Inferior parietal cortex (tissue), 1 donor: ENCODE measurements around the gene SAMD1.

Experiments
- DNase-seq: peaks from one replicate; pipeline ENCODE4 v3.0.0-alpha.2; 2016; ENCODE audit errors: extremely low spot score

SAMD1 gene

GRCh38 chr19:14089662-14090508, 666 bp downstream of the SAMD1 start:
- DNase-seq = no peak

DNA sequence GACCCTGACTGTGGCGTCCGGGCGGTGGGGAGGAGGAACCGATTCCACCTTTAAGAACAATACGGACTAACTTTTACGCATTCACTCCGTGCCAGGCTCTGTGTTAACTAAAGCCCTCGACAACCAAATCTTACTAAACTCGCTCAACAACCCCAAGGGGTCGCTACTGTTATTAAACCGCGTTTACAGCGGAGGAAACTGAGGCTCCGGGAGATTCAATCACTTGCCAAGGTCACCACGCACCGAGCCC, 1.2 kb downstream of the SAMD1 start:
- no peak for DNase-seq

DNA sequence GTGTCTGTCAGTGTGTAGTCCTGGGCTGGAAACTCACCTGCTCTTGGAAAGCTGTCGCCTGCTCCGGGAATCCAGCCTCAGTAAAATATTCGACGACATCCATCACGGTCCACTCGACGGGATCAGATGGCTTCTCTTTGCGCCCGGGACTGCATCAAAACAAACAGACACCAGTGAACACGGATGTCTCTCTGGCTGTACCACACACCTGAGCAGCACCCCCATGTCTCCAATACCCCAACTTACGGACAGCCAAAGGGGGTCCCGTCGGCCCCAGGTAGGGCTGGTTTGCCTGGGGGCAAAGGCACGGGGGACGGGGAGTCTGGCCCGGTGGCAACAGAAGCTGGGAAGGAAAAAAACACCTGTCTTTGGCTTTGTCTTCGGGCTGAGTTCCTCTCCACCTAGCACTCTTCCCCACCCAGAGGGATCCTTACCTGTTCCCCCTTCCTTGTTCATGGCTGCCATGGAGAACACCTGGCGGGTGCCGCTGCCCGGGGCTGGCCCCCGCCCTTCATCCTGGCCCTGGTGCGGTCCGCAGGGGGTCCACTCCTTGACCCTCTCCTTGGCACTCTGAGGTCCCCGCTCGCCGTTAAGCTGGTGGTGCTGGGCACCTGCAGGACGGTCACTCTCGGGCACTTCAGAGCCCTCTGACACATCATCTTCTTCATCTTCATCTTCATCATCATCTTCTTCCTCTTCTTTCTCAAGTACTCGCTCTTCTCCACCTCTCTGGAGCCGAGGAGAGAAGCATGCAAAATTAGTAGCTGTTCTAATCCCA, 1.7 kb downstream of the SAMD1 start:
- no peak for DNase-seq

- DNase-seq = no peak
These were observed 4.5 kb downstream of the SAMD1 start for GRCh38 chr19:14086098-14086497.

DNA sequence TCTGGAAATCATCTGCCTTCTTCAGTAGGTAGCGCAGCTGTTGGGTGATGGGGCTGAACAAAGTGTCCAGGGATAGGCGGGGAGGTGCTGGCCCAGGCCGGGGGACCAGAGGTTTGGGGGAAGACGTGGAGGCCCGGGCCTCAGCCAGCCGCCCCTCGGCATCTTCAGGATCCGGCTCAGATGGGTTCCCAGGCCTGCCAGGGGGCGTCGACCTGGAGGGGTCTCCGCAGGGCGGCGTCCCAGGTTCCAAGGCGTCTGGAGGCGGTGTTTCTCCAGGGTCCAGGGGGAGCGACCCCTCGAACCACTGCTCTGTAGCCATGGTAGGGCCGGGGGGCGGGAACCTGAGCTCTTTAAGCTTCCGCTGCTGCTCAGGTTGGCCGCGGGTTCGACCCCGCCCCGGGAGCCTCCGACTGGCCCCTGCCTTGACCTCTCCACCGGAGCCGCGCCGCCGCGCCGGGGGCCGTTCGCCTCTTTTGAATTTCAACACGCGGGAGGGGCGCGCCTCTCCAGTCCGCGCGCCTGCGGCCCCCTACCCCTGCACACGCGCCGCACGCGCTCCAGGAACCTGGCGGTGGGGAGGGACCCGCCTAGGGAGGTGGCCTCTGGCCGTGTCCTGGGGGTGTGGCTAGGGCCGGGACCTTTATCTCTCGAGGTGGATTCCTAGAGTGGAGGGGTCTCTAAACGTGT, 5.1 kb downstream of the SAMD1 start, which contains the start of gene C19orf67:
C19orf67 (minus strand) TSS at position 475 of the 687 bp plus-strand sequence; CDS start at position 319, 156 bp downstream.
- DNase-seq = no peak

DNA sequence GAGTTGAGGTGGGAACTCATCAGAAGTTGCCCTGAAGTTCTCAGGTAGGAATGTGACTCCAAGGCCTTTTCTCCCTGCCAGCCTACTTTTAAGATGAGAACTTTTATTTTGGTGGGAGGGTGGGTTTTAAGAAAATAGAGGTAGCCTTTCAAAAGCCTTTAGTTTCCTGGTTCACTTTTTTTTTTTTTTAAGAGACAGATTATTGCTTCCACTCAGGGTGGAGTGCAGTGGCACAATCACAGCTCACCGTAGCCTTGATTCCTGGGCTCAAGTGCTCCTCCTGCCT, 7.9 kb downstream of the SAMD1 start:
- DNase-seq = no peak

DNA sequence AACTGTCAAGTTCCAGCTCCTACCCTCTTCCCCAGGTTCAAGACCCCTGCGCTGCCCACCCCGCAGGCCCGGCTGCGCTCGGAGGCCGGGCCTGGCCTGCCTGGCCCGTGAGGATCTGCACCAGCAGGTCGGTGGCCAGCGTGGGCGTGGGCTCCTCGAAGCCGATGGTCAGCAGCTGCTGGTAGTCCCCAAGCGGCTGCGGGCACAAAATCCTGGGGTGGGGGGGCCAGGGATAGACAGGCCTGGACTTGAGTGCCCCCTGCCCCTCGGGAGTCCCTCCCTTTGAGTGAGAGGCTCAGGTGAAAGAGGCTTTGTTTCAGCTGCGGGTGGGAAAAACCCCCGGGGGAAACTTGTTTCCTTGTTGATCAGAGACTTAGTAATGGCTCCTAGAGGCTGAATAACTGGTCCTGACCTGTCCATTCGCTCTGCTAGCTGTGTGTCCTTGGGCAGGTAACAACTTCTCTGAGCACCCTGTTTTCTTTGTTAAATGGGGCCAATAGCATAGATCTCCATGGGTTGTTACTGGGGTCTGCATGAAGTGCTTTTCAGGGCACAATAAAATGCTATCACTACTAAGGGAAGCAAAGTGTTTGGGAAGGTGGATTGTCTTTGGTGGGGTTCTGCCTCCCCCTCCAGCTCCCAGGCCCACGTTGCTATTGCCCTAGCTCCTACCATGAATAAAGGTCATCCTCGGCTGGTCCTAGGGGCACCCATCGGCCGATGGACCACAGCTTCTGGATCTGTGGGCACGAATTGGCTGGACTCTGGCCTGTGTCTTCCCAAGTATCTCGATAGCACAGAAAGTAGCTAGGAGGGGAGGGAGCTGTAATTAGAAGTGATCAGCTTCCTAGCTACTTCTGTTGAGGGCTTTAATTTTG, 8.5 kb downstream of the SAMD1 start:
- no peak for DNase-seq

DNA sequence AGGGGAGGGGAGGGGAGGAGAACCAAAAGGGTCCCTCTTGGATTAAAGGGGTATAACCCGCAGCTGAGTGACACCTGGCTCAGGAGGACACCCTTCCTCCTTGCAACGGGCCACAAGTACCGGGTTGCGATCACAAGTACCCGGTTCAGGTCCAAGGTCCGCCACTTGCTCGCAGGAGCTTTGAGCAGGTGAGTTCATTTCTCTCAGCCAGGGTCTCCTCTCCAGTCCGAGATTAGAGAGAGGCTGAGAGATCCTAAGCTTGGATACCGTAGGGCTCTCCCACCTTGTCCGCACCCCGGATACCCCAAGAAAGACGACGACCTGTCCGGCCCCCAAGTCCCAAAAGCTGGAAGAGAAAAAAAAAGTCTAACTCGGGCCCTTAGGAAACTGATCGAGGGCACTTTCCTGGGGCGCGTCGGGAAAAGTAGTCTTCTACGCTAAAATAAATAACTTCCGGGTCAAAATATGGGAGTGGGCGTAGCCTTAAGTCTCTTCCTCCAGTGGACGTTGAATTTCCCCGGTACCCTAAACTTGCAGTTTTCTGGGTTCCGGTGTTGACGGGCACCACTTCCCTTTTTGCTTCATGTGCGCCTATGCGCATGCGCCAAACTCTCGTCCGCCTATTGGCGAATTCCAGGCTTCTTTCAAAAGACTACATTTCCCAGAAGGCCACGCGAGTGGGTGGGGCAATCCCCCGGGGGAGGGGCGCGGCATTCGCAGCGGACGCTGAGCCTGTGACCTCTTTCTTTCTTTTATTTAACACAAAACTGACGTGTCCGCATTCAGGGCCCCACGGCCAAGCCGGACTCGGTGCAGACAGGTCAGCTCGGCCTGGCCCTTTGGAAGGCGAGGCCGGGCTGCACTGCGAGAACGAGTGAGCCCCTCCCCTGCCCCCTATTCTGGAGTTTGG, 9.4 kb downstream of the SAMD1 start:
- peak; percentile 100 for DNase-seq

- no peak for DNase-seq
These were observed 12.1 kb downstream of the SAMD1 start for GRCh38 chr19:14078411-14078810.

DNA sequence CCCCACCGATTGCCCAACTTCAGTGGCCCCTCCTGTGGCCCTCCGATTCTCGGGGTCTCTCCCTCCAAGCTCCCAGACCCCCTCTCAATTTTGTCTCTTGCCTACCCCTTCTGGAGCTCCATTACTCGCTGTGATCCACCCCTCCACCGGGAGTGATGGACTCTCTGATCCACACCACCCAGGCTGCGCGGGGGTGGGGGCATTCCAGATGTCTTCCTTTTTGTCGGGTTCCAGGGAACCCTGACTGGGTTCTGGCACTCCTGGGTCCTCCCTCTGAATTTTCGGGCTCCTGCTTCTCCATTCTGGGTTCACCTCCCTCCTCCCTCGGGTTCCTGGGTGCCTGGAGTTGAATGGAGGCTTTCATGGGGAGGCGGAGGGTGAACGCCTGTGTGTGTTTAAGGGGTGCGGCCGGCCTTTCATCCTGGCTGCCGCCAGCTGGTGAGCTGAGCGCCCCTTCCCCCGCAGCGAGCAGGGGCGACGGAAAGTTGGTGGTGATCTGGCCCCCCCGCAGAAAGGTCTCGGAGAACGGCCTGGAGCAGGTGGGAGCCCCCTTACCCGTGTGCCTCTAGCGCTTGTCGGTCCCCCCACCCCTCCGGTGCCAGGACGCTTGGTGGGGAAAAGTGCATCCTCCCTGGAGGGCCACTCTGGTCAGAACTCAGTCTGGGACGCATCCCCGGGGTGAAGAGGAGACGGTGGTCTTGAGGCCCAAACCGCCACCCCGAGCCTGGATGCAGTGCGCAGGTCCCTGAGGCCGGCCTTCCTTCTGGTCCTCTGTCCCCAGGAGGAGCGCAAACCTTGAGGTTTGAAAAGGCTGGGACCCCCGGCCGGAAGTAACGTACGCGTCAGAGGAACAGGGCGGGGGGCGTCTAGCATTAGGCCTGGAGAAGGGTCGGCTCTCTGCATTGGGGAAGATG, 16.4 kb downstream of the SAMD1 start:
- DNase-seq = peak; percentile 45

- peak; percentile 50 for DNase-seq
These were observed 17.2 kb downstream of the SAMD1 start for GRCh38 chr19:14073261-14073924.

GRCh38 chr19:14072535-14073260, 17.9 kb downstream of the SAMD1 start, which contains the start of gene MISP3:
MISP3 (plus strand) TSS chr19:14072786; CDS start chr19:14073310, 524 bp downstream.
- peak; percentile 25 for DNase-seq

DNA sequence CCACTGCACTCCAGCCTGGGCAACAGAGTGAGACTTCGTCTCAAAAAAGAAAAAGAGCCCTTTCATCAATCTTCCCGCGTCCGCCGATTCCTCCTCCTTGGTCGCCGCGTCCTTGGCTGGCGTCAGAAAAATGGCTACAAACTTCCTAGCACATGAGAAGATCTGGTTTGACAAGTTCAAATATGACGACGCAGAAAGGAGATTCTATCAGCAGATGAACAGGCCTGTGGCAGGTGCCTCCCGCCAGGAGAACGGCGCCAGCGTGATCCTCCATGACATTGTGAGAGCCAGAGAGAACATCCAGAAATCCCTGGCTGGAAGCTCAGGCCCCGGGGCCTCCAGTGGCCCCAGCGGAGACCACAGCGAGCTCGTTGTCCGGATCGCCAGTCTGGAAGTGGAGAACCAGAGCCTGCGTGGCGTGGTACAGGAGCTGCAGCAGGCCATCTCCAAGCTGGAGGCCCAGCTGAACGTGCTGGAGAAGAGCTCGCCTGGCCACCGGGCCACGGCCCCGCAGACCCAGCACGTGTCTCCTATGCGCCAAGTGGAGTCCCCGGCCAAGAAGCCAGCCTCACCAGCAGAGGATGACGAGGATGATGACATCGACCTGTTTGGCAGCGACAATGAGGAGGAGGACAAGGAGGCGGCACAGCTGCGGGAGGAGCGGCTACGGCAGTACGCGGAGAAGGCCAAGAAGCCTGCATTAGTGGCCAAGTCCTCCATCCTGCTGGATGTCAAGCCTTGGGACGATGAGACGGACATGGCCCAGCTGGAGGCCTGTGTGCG, 20.1 kb downstream of the SAMD1 start:
- no peak for DNase-seq

DNA sequence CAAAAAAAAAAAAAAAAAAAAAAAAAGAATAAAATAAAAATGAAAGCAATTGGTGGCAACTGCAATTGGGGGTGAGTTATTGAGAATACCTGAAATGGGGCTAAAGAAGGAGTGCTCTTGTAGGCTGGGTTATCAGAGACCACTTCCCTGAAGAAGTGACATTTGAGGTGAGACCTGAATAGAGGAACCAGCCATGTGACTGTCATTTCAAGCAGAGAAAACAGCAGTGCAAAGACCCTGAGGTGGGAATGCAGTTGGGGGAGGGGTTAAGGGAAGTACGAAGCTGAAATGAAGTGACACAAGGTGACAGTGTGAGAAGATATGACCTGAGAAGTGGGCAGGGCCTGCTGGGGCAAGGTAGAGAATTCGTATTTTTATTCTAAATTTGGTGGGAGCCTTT, 24.4 kb downstream of the SAMD1 start:
- DNase-seq = no peak

DNA sequence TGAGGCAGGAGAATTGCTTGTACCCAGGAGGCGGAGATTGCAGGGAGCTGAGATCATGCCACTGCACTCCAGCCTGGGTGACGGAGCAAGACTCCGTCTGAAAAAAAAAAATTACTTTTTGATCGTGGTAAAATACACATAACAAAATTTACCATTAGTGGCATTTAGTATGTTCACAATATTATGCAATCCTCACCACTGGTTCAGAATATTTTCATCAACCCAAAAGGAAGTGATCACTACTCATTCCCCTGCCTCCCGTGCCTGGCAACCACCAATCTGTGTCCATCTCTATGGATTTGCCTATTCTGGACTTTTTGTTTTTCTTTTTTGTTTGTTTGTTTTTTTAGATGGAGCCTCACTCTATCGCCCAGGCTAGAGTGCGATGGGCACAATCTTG, 27.4 kb downstream of the SAMD1 start:
- no peak for DNase-seq

- DNase-seq = no peak
These were observed 28.0 kb downstream of the SAMD1 start for GRCh38 chr19:14062558-14062855.

- no peak for DNase-seq
These were observed 28.6 kb downstream of the SAMD1 start, which contains the start of gene PALM3 for GRCh38 chr19:14061751-14062557. PALM3 (minus strand) TSS chr19:14062076; CDS start chr19:14061980, 96 bp downstream.
